H1 (cell line): ENCODE data around the gene RASEF. TPM values are rescaled to one million over a fixed set of nuclear protein-coding genes. Genes with fewer than 3 reads are reported as not detected.

Source experiments
- CTCF ChIA-PET: fragments of 300-600 bp; sonication (Branson Sonifier 250); formaldehyde crosslinking; loops from one replicate; lab custom pipeline; 2021; ENCODE audit not compliant: partially characterized antibody; lab: Charles Lee
- POLR2A ChIA-PET: fragments of 300-600 bp; sonication (Branson Sonifier 250); formaldehyde crosslinking; loops from one replicate; lab custom pipeline; 2021; ENCODE audit warnings: inconsistent platforms; ENCODE audit not compliant: partially characterized antibody; lab: Charles Lee
- DNase-seq, 2 experiments: peaks; one replicate each; pipeline versions ENCODE4 v3.0.0 to v3.0.0-alpha.2; 2010 to 2022; ENCODE audit warnings: low spot score in 2 of 2, low read depth in 1 of 2, mixed read lengths in 1 of 2
- FAIRE-seq: peaks from 2 replicates; lab custom pipeline; 2011; peaks lifted over from hg19 to GRCh38; lab: Jason Lieb, UNC
- H2AFZ ChIP-seq: 2 replicates; pipeline ENCODE4 v1.8.1; 2012; ENCODE audit warnings: low read length, inconsistent platforms
- H2AK5ac ChIP-seq: 2 replicates; pipeline ENCODE4 v1.6.1; 2013; ENCODE audit warnings: low read depth, low read length
- H2BK120ac ChIP-seq: replicated peaks from 2 replicates; pipeline ENCODE3; 2013; ENCODE audit warnings: low read depth, low read length, inconsistent platforms
- H2BK12ac ChIP-seq: 2 replicates; pipeline ENCODE4 v1.6.1; 2013; ENCODE audit warnings: low read depth, low read length
- H2BK15ac ChIP-seq: 2 replicates; pipeline ENCODE4 v1.6.1; 2013; ENCODE audit warnings: low read length
- H2BK20ac ChIP-seq: 2 replicates; pipeline ENCODE4 v1.6.1; 2013; ENCODE audit warnings: low read length
- H2BK5ac ChIP-seq: 2 replicates; pipeline ENCODE4 v1.6.1; 2013; ENCODE audit warnings: low read depth, low read length
- H3K14ac ChIP-seq: 2 replicates; pipeline ENCODE4 v1.6.1; 2013; ENCODE audit warnings: inconsistent platforms; ENCODE audit not compliant: insufficient read length
- H3K18ac ChIP-seq: 2 replicates; pipeline ENCODE4 v1.6.1; 2013; ENCODE audit warnings: low read length; ENCODE audit errors: extremely low read depth
- H3K23ac ChIP-seq: 2 replicates; pipeline ENCODE4 v1.6.1; 2013; ENCODE audit warnings: inconsistent platforms; ENCODE audit not compliant: insufficient read length
- H3K23me2 ChIP-seq: 2 replicates; pipeline ENCODE4 v1.6.1; 2013; ENCODE audit warnings: low read depth, low read length
- H3K27ac ChIP-seq: 2 replicates; pipeline ENCODE4 v1.6.1; 2011; ENCODE audit warnings: low read depth, low read length, inconsistent platforms
- H3K27me3 ChIP-seq, 4 experiments: replicated peaks in 1 of 4; 1 replicate in 1 of 4; 2 replicates in 3 of 4; pipeline versions ENCODE4 v1.6.1 to v1.8.1; 2011 to 2013; ENCODE audit warnings: low read length in 3 of 4, mild to moderate bottlenecking in 3 of 4, inconsistent platforms in 2 of 4, mixed read lengths in 2 of 4, moderate library complexity in 1 of 4; ENCODE audit not compliant: control insufficient read depth in 3 of 4, insufficient read depth in 3 of 4; ENCODE audit errors: extremely low read depth in 1 of 4
- H3K36me3 ChIP-seq, 4 experiments: 2 replicates each; pipeline versions ENCODE4 v1.6.1 to v1.8.1; 2011 to 2013; ENCODE audit warnings: mild to moderate bottlenecking in 4 of 4, low read length in 3 of 4, moderate library complexity in 2 of 4, control low read depth in 1 of 4, inconsistent platforms in 1 of 4; ENCODE audit not compliant: insufficient read depth in 4 of 4, control insufficient read depth in 2 of 4
- H3K4ac ChIP-seq: replicated peaks from 2 replicates; pipeline ENCODE3; 2013; ENCODE audit warnings: low read length, low read depth, mixed read lengths, inconsistent platforms; ENCODE audit not compliant: insufficient read length
- H3K4me1 ChIP-seq, 4 experiments: replicated peaks in 1 of 4; 1 replicate in 1 of 4; 2 replicates in 3 of 4; pipeline versions ENCODE4 v1.6.1 to v1.8.1; 2011 to 2013; ENCODE audit warnings: low read length in 3 of 4, inconsistent platforms in 2 of 4, mixed read lengths in 1 of 4; ENCODE audit not compliant: insufficient read depth in 4 of 4, control insufficient read depth in 3 of 4
- H3K4me2 ChIP-seq, 2 experiments: 2 replicates each; pipeline versions ENCODE4 v1.6.1 to v1.8.1; 2011 to 2013; ENCODE audit warnings: low read depth in 2 of 2, low read length in 2 of 2, control low read depth in 1 of 2, inconsistent platforms in 1 of 2, mild to moderate bottlenecking in 1 of 2; ENCODE audit not compliant: insufficient read depth in 1 of 2
- H3K4me3 ChIP-seq, 4 experiments: fragments of 200-600, 300-600 bp in 1 of 4; sonication (generic), shearing (Covaris generic), sonication (Bioruptor Twin) in 1 of 4; 2 replicates each; pipeline versions ENCODE4 v1.5.1 to v1.8.1; 2011 to 2016; ENCODE audit warnings: low read length in 4 of 4, low read depth in 3 of 4, control low read depth in 2 of 4, inconsistent platforms in 2 of 4, mild to moderate bottlenecking in 2 of 4, mixed read lengths in 1 of 4, moderate library complexity in 1 of 4; ENCODE audit not compliant: insufficient read depth in 2 of 4; ENCODE audit errors: extremely low read depth in 1 of 4
- H3K56ac ChIP-seq: replicated peaks from 2 replicates; pipeline ENCODE3; 2013; ENCODE audit warnings: low read depth, mild to moderate bottlenecking, mixed read lengths, low read length, inconsistent platforms; ENCODE audit not compliant: insufficient read length
- H3K79me1 ChIP-seq: 2 replicates; pipeline ENCODE4 v1.6.1; 2013; ENCODE audit warnings: low read depth, low read length, control low read depth
- H3K79me2 ChIP-seq, 2 experiments: 2 replicates each; pipeline versions ENCODE4 v1.6.1 to v1.8.1; 2012 to 2013; ENCODE audit warnings: low read length in 2 of 2, mild to moderate bottlenecking in 2 of 2, inconsistent platforms in 1 of 2; ENCODE audit not compliant: insufficient read depth in 2 of 2, control insufficient read depth in 1 of 2
- H3K9ac ChIP-seq, 4 experiments: replicated peaks in 1 of 4; 1 replicate in 1 of 4; 2 replicates in 3 of 4; pipeline versions ENCODE4 v1.6.1 to v1.8.1; 2011 to 2013; ENCODE audit warnings: low read depth in 3 of 4, low read length in 3 of 4, control low read depth in 2 of 4, mild to moderate bottlenecking in 2 of 4, moderate library complexity in 2 of 4, inconsistent platforms in 1 of 4; ENCODE audit errors: extremely low read depth in 1 of 4
- H3K9me3 ChIP-seq, 2 experiments: 2 replicates each; pipeline versions ENCODE4 v1.6.1 to v1.8.1; 2012 to 2013; ENCODE audit warnings: mild to moderate bottlenecking in 2 of 2, moderate library complexity in 2 of 2, control low read depth in 1 of 2, inconsistent platforms in 1 of 2, low read depth in 1 of 2, low read length in 1 of 2, mixed read lengths in 1 of 2; ENCODE audit not compliant: insufficient read depth in 2 of 2
- H4K20me1 ChIP-seq, 2 experiments: replicated peaks in 1 of 2; 2 replicates each; pipeline versions ENCODE3 to v1.8.1; 2011 to 2013; ENCODE audit warnings: inconsistent platforms in 2 of 2, low read length in 2 of 2, mild to moderate bottlenecking in 1 of 2; ENCODE audit not compliant: insufficient read depth in 2 of 2, control insufficient read depth in 1 of 2
- H4K5ac ChIP-seq: 2 replicates; pipeline ENCODE4 v1.6.1; 2013; ENCODE audit warnings: low read length, low read depth, mixed read lengths, inconsistent platforms; ENCODE audit not compliant: insufficient read length
- H4K8ac ChIP-seq: 2 replicates; pipeline ENCODE4 v1.8.0; 2013; ENCODE audit warnings: mild to moderate bottlenecking, moderate library complexity, low read length, inconsistent platforms; ENCODE audit not compliant: insufficient read depth; ENCODE audit errors: extremely low read depth
- H4K91ac ChIP-seq: replicated peaks from 2 replicates; pipeline ENCODE3; 2013; ENCODE audit warnings: low read length, mixed read lengths, inconsistent platforms; ENCODE audit not compliant: insufficient read length
- CEBPB ChIP-seq: IDR thresholded peaks from 2 replicates; pipeline ENCODE4 v1.6.1; 2012; ENCODE audit warnings: low read depth, low read length
- JUN ChIP-seq: IDR thresholded peaks from 2 replicates; pipeline ENCODE4 v1.6.1; 2011; ENCODE audit warnings: low read depth, mild to moderate bottlenecking, improper control_type of control experiment, low read length
- KDM5A ChIP-seq: fragments of 200-600 bp; IDR thresholded peaks from 2 replicates; pipeline ENCODE4 v1.7.1; 2012; ENCODE audit warnings: mild to moderate bottlenecking, low read length, inconsistent platforms, mixed read lengths
- POLR2AphosphoS5 ChIP-seq: IDR thresholded peaks from 2 replicates; pipeline ENCODE4 v1.6.1; 2011; ENCODE audit warnings: low read depth, low read length
- RFX5 ChIP-seq: IDR thresholded peaks from 2 replicates; pipeline ENCODE4 v1.6.1; 2011; ENCODE audit warnings: low read depth, low read length, improper control_type of control experiment, borderline replicate concordance
- SIN3A ChIP-seq, 2 experiments: IDR thresholded peaks in 1 of 2; conservative IDR thresholded peaks in 1 of 2; 2 replicates each; pipeline ENCODE4 v1.6.1; 2011 to 2012; ENCODE audit warnings: low read length in 2 of 2, improper control_type of control experiment in 1 of 2, low read depth in 1 of 2, mild to moderate bottlenecking in 1 of 2
- WGBS, 2 experiments: shearing (Covaris generic) in 1 of 2; methylation state at CpG; one replicate each; pipeline versions ENCODE4 v1.1.6 to v1.1.7; 2013 to 2015; ENCODE audit warnings: low lambda C conversion rate in 2 of 2, mixed read lengths in 2 of 2, inconsistent platforms in 1 of 2, low coverage in 1 of 2, missing lambda C conversion rate in 1 of 2; ENCODE audit not compliant: insufficient replicate concordance in 2 of 2, insufficient coverage in 1 of 2, insufficient read length in 1 of 2; ENCODE audit errors: extremely low coverage in 1 of 2, missing lambda C conversion rate in 1 of 2; 5-methylcytosine and 5-hydroxymethylcytosine counted together
- polyA plus RNA-seq, 7 experiments: library from polyadenylated mRNA; depleted of rRNA in 3 of 7; stranded (reverse) in 5 of 7; unstranded in 2 of 7; fragments of >200 nt in 5 of 7; fragments of 200-250 nt in 2 of 7; gene quantifications; 1 replicate in 5 of 7; 2 replicates in 1 of 7; 4 replicates in 1 of 7; pipeline versions ENCODE4 v1.2.1 to v1.2.3, GENCODE V29; 2011 to 2013; ENCODE audit warnings: missing spikeins in 2 of 7, mixed read lengths in 2 of 7
- total RNA-seq: library from RNA; stranded (reverse); fragmentation: NEBNext Ultra II Directional; extraction: Animal tissue kit (Norgen Biotek cat#: 25700); gene quantifications from 2 replicates; pipeline ENCODE4 v1.2.1, GENCODE V29; 2021

Gene RASEF
- total and polyA plus RNA-seq, 2 of the 8 experiments (the other 6 are each of a cell fraction or from before 2014, with no cell fraction given), result 1.1 to 4.6 TPM

- H4K8ac ChIP-seq, result no peak overlapping the region
- H2AK5ac ChIP-seq, result no peak overlapping the region
- H2AFZ ChIP-seq, result no peak overlapping the region
- no peak overlapping the region for H3K4me2 ChIP-seq
- H3K56ac ChIP-seq, result no peak overlapping the region
- H3K9ac ChIP-seq, result no peak overlapping the region
- POLR2A ChIA-PET, result no interaction called here
- no peak overlapping the region for H3K14ac ChIP-seq
- no peaks in the 10 kb centered on the region for H3K4me1 ChIP-seq
- H3K36me3 ChIP-seq, result no peaks in the 10 kb centered on the region
- no peak overlapping the region for H3K4ac ChIP-seq
- H3K23ac ChIP-seq, result no peak overlapping the region
- no peak overlapping the region for H2BK15ac ChIP-seq
- no peaks in the 10 kb centered on the region for H3K27me3 ChIP-seq
- 82% methylated on average over 2 of the region's 2 CpGs; no CpG with 5 or more reads in 1 of the 2 experiments for WGBS, 2 experiments
- H3K18ac ChIP-seq, result no peak overlapping the region
- H3K23me2 ChIP-seq, result no peaks in the 10 kb centered on the region
- DNase-seq (no peak), FAIRE-seq (no peak)
- H4K20me1 ChIP-seq, result no peaks in the 10 kb centered on the region
- H4K91ac ChIP-seq, result no peak overlapping the region
- no peaks in the 10 kb centered on the region; the same call in 1 of the 2 replicates for H3K79me1 ChIP-seq
- no peaks in the 10 kb centered on the region for H3K9me3 ChIP-seq
- H2BK20ac ChIP-seq, result no peak overlapping the region
- H3K4me3 ChIP-seq, result no peak overlapping the region
- no peak overlapping the region for H3K27ac ChIP-seq
- H3K79me2 ChIP-seq, result no peaks in the 10 kb centered on the region
- H2BK5ac ChIP-seq, result no peak overlapping the region
- H2BK12ac ChIP-seq, result no peak overlapping the region
- H4K5ac ChIP-seq, result no peak overlapping the region
- H2BK120ac ChIP-seq, result no peak overlapping the region
- CTCF ChIA-PET, result interaction anchor here (0.9 kb wide), 1 partner anchor 21 kb away, joined by 3 read pairs; no protein-coding TSS in a partner anchor
- TF ChIP-seq RFX5 (no peak), CEBPB (no peak), SIN3A (conservative IDR thresholded peaks at IDR 0.05 in 1 of 2, IDR thresholded peaks at IDR 0.05 in 1 of 2; ENCODE audit: low read depth in 1 of 2, low read length in 2 of 2) (no peak), JUN (no peak), POLR2AphosphoS5 (no peak), KDM5A (no peak)
These were observed 43.8 kb upstream of the RASEF start for GRCh38 chr9:83106772-83107171.
